GM23248 (cell line): ENCODE results near the gene GDAP1L1.

Source experiments
- EZH2 ChIP-seq: fragments of 200-600 bp; sonication (generic); IDR thresholded peaks from 2 replicates; pipeline ENCODE4 v1.6.1; 2018; ENCODE audit warnings: antibody characterized with exemption, mild to moderate bottlenecking; ENCODE audit not compliant: insufficient read depth, poor library complexity, severe bottlenecking
- EZH2phosphoT487 ChIP-seq: fragments of 200-600 bp; sonication (generic); IDR thresholded peaks from 2 replicates; pipeline ENCODE4 v1.6.1; 2018; ENCODE audit warnings: antibody characterized with exemption, moderate library complexity, mild to moderate bottlenecking, low read depth; ENCODE audit not compliant: insufficient read depth

DNA sequence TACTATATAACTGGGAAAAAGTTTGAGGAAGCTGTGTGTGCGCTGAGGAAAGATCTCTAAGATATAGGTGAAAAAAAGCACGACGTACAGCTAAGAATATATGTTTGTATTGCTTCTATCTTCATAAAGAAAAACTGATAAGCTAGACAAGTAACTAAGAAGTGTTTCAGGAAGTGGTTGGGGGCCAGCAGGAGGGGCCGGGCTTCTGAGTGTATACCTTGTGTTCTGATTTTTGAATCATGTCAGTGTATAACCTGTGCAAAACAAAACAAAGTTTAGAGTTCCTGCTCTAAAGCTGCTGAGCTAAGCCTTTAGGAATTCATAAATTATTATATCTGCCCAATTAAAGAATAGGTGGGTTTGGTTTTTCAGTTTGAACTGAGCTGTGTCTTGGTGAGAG lies 28.7 kb upstream of the GDAP1L1 start:
- TF ChIP-seq EZH2, result no peak
- no peak for TF ChIP-seq EZH2phosphoT487
